Measurements from ENCODE around the gene GUCA2A.

The GUCA2A gene

DNA sequence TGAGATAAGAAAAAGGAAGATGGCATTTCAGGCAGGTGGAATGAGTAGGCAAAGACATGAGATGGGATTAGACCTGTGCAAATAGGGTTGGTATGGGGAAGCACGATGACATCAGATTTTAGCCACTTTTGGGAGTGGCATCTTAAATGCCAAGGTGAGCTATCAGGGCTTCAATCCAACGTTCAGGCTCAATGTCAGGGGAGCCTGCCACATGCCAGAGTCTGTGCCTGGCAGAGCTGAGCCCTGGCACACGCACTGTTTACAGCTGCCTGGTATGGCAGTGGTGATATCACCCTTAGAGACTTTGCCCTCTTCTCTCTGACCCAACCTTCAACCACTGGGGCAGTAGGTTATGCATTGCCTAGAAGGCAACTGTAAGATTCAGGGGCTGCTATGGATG lies 12.4 kb downstream of the GUCA2A start (continued):
- TF ChIP-seq, protein P1, sequence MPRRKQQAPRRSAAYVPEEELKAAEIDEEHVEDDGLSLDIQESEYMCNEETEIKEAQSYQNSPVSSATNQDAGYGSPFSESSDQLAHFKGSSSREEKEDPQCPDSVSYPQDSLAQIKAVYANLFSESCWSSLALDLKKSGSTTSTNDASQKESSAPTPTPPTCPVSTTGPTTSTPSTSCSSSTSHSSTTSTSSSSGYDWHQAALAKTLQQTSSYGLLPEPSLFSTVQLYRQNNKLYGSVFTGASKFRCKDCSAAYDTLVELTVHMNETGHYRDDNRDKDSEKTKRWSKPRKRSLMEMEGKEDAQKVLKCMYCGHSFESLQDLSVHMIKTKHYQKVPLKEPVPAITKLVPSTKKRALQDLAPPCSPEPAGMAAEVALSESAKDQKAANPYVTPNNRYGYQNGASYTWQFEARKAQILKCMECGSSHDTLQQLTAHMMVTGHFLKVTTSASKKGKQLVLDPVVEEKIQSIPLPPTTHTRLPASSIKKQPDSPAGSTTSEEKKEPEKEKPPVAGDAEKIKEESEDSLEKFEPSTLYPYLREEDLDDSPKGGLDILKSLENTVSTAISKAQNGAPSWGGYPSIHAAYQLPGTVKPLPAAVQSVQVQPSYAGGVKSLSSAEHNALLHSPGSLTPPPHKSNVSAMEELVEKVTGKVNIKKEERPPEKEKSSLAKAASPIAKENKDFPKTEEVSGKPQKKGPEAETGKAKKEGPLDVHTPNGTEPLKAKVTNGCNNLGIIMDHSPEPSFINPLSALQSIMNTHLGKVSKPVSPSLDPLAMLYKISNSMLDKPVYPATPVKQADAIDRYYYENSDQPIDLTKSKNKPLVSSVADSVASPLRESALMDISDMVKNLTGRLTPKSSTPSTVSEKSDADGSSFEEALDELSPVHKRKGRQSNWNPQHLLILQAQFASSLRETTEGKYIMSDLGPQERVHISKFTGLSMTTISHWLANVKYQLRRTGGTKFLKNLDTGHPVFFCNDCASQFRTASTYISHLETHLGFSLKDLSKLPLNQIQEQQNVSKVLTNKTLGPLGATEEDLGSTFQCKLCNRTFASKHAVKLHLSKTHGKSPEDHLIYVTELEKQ (tag by site-specific recombination; IDR thresholded peaks at IDR 0.05; ENCODE audit: borderline replicate concordance), result no peak
- TF ChIP-seq, protein P2, sequence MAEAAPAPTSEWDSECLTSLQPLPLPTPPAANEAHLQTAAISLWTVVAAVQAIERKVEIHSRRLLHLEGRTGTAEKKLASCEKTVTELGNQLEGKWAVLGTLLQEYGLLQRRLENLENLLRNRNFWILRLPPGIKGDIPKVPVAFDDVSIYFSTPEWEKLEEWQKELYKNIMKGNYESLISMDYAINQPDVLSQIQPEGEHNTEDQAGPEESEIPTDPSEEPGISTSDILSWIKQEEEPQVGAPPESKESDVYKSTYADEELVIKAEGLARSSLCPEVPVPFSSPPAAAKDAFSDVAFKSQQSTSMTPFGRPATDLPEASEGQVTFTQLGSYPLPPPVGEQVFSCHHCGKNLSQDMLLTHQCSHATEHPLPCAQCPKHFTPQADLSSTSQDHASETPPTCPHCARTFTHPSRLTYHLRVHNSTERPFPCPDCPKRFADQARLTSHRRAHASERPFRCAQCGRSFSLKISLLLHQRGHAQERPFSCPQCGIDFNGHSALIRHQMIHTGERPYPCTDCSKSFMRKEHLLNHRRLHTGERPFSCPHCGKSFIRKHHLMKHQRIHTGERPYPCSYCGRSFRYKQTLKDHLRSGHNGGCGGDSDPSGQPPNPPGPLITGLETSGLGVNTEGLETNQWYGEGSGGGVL (tag by site-specific recombination; IDR thresholded peaks at IDR 0.05), result no peak

DNA sequence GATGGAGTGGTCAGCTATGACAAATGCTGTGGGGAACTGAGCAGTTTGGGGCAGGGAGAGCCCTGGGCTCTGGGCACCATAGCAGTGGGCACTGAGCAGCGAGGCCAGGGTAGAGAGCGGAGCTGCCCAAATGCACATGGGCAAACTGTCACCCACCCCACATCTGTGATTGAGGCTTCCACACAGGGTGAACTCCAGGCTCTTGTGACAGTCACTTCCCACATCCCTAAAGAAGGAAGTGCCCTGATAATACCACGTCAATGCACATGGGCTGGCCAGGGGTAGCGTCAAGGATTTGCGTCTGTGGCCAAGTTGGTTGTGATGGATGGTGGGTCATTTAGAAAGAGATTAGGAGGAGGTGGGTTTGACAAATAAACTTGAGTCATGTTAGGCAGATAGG lies 13.9 kb downstream of the GUCA2A start:
- TF ChIP-seq ZNF561 (tag by site-specific recombination; IDR thresholded peaks at IDR 0.05; ENCODE audit: borderline replicate concordance), result no peak
- no peak for TF ChIP-seq ZNF214 (tag by site-specific recombination; IDR thresholded peaks at IDR 0.05; ENCODE audit: borderline replicate concordance)
- TF ChIP-seq, protein P3, sequence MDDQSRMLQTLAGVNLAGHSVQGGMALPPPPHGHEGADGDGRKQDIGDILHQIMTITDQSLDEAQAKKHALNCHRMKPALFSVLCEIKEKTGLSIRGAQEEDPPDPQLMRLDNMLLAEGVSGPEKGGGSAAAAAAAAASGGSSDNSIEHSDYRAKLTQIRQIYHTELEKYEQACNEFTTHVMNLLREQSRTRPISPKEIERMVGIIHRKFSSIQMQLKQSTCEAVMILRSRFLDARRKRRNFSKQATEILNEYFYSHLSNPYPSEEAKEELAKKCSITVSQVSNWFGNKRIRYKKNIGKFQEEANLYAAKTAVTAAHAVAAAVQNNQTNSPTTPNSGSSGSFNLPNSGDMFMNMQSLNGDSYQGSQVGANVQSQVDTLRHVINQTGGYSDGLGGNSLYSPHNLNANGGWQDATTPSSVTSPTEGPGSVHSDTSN (CRISPR knock-in tag; IDR thresholded peaks at IDR 0.05), result no peak
- TF ChIP-seq, protein P4, sequence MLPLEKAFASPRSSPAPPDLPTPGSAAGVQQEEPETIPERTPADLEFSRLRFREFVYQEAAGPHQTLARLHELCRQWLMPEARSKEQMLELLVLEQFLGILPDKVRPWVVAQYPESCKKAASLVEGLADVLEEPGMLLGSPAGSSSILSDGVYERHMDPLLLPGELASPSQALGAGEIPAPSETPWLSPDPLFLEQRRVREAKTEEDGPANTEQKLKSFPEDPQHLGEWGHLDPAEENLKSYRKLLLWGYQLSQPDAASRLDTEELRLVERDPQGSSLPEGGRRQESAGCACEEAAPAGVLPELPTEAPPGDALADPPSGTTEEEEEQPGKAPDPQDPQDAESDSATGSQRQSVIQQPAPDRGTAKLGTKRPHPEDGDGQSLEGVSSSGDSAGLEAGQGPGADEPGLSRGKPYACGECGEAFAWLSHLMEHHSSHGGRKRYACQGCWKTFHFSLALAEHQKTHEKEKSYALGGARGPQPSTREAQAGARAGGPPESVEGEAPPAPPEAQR (tag by site-specific recombination; IDR thresholded peaks at IDR 0.05), result no peak
- no peak for TF ChIP-seq ZNF776 (tag by site-specific recombination; IDR thresholded peaks at IDR 0.05; ENCODE audit: borderline replicate concordance)
- TF ChIP-seq, protein P5, sequence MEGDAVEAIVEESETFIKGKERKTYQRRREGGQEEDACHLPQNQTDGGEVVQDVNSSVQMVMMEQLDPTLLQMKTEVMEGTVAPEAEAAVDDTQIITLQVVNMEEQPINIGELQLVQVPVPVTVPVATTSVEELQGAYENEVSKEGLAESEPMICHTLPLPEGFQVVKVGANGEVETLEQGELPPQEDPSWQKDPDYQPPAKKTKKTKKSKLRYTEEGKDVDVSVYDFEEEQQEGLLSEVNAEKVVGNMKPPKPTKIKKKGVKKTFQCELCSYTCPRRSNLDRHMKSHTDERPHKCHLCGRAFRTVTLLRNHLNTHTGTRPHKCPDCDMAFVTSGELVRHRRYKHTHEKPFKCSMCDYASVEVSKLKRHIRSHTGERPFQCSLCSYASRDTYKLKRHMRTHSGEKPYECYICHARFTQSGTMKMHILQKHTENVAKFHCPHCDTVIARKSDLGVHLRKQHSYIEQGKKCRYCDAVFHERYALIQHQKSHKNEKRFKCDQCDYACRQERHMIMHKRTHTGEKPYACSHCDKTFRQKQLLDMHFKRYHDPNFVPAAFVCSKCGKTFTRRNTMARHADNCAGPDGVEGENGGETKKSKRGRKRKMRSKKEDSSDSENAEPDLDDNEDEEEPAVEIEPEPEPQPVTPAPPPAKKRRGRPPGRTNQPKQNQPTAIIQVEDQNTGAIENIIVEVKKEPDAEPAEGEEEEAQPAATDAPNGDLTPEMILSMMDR (tag by site-specific recombination; IDR thresholded peaks at IDR 0.05), result no peak
- TF ChIP-seq, protein P6, sequence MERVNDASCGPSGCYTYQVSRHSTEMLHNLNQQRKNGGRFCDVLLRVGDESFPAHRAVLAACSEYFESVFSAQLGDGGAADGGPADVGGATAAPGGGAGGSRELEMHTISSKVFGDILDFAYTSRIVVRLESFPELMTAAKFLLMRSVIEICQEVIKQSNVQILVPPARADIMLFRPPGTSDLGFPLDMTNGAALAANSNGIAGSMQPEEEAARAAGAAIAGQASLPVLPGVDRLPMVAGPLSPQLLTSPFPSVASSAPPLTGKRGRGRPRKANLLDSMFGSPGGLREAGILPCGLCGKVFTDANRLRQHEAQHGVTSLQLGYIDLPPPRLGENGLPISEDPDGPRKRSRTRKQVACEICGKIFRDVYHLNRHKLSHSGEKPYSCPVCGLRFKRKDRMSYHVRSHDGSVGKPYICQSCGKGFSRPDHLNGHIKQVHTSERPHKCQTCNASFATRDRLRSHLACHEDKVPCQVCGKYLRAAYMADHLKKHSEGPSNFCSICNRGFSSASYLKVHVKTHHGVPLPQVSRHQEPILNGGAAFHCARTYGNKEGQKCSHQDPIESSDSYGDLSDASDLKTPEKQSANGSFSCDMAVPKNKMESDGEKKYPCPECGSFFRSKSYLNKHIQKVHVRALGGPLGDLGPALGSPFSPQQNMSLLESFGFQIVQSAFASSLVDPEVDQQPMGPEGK (tag by site-specific recombination; IDR thresholded peaks at IDR 0.05), result no peak
- no peak for TF ChIP-seq ZNF433 (tag by site-specific recombination; IDR thresholded peaks at IDR 0.05; ENCODE audit: low read depth)
- no peak for TF ChIP-seq ZNF555 (tag by site-specific recombination; conservative IDR thresholded peaks at IDR 0.05)
- no peaks in the 10 kb centered on the region for H3K36me3 ChIP-seq (ENCODE audit: control insufficient read depth in 2 of 2, insufficient read depth in 1 of 2, low read length in 2 of 2)
- POLR2A ChIA-PET, result no interaction called here
- H3K4me3 ChIP-seq (ENCODE audit: low read depth, low read length), result no peak overlapping the region
- H3K4me1 ChIP-seq (ENCODE audit: control insufficient read depth, insufficient read depth, low read length), result no peaks in the 10 kb centered on the region
- CTCF ChIA-PET, result interaction anchor here (0.6 to 2.4 kb wide), 4 partner anchors 23 to 741 kb away, joined by 3 to 19 read pairs (median 4); no protein-coding TSS in a partner anchor
- H3K9me3 ChIP-seq (ENCODE audit: control insufficient read depth, insufficient read depth, low read depth, low read length), result no peaks in the 10 kb centered on the region
- H3K27ac ChIP-seq (ENCODE audit: extremely low read depth, low read depth, low read length), result no peak overlapping the region

All from HEK293 (cell line).